NCI-H2227 treated with DMSO at 0.1 percent for 48 hours (cell line): ENCODE results near the gene RPS15A.
"Not testable (repeated sequence)": the region's sequence is repeated elsewhere in the genome, so short reads cannot be mapped to it uniquely, and the experiment has no call there.

Source experiments
- DNase-seq: peaks from one replicate; lab custom pipeline; 2025; lab: John Stamatoyannopoulos, UW

RPS15A gene

GRCh38 chr16:18796377-18796776, 6.2 kb upstream of the RPS15A start:
- no peak for DNase-seq

GRCh38 chr16:18792836-18793433, 2.8 kb upstream of the RPS15A start:
- DNase-seq = no peak

GRCh38 chr16:18789515-18789849, 652 bp downstream of the RPS15A start:
- DNase-seq = no peak

- DNase-seq = no peak
Measured at GRCh38 chr16:18788828-18789514, 1.2 kb downstream of the RPS15A start.

GRCh38 chr16:18784917-18785623, 5.1 kb downstream of the RPS15A start:
- DNase-seq = no peak

- no peak for DNase-seq
Measured at GRCh38 chr16:18783430-18784341, 6.4 kb downstream of the RPS15A start.

GRCh38 chr16:18782697-18783429, 7.3 kb downstream of the RPS15A start:
- no peak for DNase-seq

- not testable (repeated sequence) for DNase-seq
Measured at GRCh38 chr16:18781232-18781631, 8.9 kb downstream of the RPS15A start.

- DNase-seq = not testable (repeated sequence)
Measured at GRCh38 chr16:18780460-18781026, 9.6 kb downstream of the RPS15A start.

GRCh38 chr16:18777664-18778063, 12.5 kb downstream of the RPS15A start:
- not testable (repeated sequence) for DNase-seq

GRCh38 chr16:18776334-18776733, 13.8 kb downstream of the RPS15A start:
- not testable (repeated sequence) for DNase-seq

GRCh38 chr16:18774651-18775050, 15.5 kb downstream of the RPS15A start:
- DNase-seq = not testable (repeated sequence)

- not testable (repeated sequence) for DNase-seq
Measured at GRCh38 chr16:18772171-18772570, 18.0 kb downstream of the RPS15A start.

GRCh38 chr16:18770336-18770962, 19.7 kb downstream of the RPS15A start:
- DNase-seq = not testable (repeated sequence)

- not testable (repeated sequence) for DNase-seq
Measured at GRCh38 chr16:18767217-18767616, 22.9 kb downstream of the RPS15A start.

- not testable (repeated sequence) for DNase-seq
Measured at GRCh38 chr16:18762713-18763112, 27.4 kb downstream of the RPS15A start.

GRCh38 chr16:18759598-18760520, 30.3 kb downstream of the RPS15A start:
- peak; percentile 17 for DNase-seq

- not testable (repeated sequence) for DNase-seq
Measured at GRCh38 chr16:18757960-18758660, 32.0 kb downstream of the RPS15A start.

- not testable (repeated sequence) for DNase-seq
Measured at GRCh38 chr16:18756639-18757038, 33.5 kb downstream of the RPS15A start.
